Gastrocnemius medialis (tissue), 4 donors: Measurements from ENCODE around the gene CHST8.

Experiments used
- POLR2A ChIP-seq, 2 donors: fragments of 450-650 bp; IDR thresholded peaks; one replicate each; pipeline ENCODE4 v1.6.1; 2017; ENCODE audit warnings: antibody characterized with exemption in 2 of 2, mild to moderate bottlenecking in 2 of 2, moderate library complexity in 2 of 2
- TF ChIP-seq, protein P1 (sequence below), 5 experiments: fragments of 450-650 bp in 3 of 5; fragments of 200-600 bp in 2 of 5; sonication (generic) in 2 of 5; IDR thresholded peaks in 4 of 5; conservative IDR thresholded peaks in 1 of 5; 1 replicate in 4 of 5; 2 replicates in 1 of 5; pipeline ENCODE4 v1.5.1; 2016 to 2019; ENCODE audit warnings: antibody characterized with exemption in 5 of 5, mild to moderate bottlenecking in 3 of 5, moderate library complexity in 3 of 5

DNA sequence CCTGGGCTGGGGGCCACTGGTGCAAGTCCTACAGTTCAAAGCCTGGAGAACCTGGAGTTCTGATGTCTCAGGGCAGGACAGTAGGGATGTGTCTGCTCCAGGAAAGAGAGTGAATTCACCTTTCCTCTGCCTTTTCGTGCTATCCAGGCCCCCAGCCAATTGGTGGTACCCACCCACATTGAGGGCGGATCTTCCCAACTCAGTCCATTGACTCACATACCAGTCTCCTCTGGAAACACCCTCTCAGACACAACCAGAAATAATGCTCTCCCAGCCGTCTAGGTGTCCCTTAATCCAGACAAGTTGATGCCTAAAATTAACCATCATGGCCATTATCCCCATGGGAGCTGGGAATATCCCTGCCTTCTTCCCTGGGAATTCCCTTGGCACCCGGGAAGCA lies 38.8 kb upstream of the CHST8 start:
- TF ChIP-seq POLR2A (IDR thresholded peaks at IDR 0.05), result no peak
- TF ChIP-seq, protein P1, sequence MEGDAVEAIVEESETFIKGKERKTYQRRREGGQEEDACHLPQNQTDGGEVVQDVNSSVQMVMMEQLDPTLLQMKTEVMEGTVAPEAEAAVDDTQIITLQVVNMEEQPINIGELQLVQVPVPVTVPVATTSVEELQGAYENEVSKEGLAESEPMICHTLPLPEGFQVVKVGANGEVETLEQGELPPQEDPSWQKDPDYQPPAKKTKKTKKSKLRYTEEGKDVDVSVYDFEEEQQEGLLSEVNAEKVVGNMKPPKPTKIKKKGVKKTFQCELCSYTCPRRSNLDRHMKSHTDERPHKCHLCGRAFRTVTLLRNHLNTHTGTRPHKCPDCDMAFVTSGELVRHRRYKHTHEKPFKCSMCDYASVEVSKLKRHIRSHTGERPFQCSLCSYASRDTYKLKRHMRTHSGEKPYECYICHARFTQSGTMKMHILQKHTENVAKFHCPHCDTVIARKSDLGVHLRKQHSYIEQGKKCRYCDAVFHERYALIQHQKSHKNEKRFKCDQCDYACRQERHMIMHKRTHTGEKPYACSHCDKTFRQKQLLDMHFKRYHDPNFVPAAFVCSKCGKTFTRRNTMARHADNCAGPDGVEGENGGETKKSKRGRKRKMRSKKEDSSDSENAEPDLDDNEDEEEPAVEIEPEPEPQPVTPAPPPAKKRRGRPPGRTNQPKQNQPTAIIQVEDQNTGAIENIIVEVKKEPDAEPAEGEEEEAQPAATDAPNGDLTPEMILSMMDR (IDR thresholded peaks at IDR 0.05 in 4 of 5, conservative IDR thresholded peaks at IDR 0.05 in 1 of 5), result no peak
